Left lung (tissue), 10 donors: ENCODE data around the gene SUB1. TPM values are rescaled to one million over a fixed set of nuclear protein-coding genes. Genes with fewer than 3 reads are reported as not detected.

Experiments
- ATAC-seq: fragments of 200-7000 bp; cut with Tn5 transposase; one replicate; pipeline ENCODE4 v1.9.1; 2020; ENCODE audit warnings: moderate library complexity
- DNase-seq, 4 donors: peaks; one replicate each; pipeline ENCODE4 v3.0.0-alpha.2; 2013 to 2020
- H3K27ac ChIP-seq, 2 donors: fragments of 200-600 bp; sonication (generic) in 1 of 2; one replicate each; pipeline versions ENCODE4 v1.5.0 to v1.8.0; 2020 to 2021
- H3K27me3 ChIP-seq, 2 donors: fragments of 200-600 bp; sonication (generic) in 1 of 2; one replicate each; pipeline versions ENCODE4 v1.5.0 to v1.8.0; 2020 to 2021
- H3K36me3 ChIP-seq, 2 donors: fragments of 200-600 bp; sonication (generic) in 1 of 2; one replicate each; pipeline versions ENCODE4 v1.5.0 to v1.8.0; 2020 to 2021
- H3K4me1 ChIP-seq, 2 donors: fragments of 200-600 bp; one replicate each; pipeline ENCODE4 v1.8.0; 2021
- H3K4me3 ChIP-seq, 2 donors: fragments of 200-600 bp; sonication (generic) in 1 of 2; one replicate each; pipeline versions ENCODE4 v1.5.0 to v1.8.0; 2020 to 2021; ENCODE audit warnings: mild to moderate bottlenecking in 1 of 2
- H3K9me3 ChIP-seq, 2 donors: fragments of 200-600 bp; sonication (generic) in 1 of 2; one replicate each; pipeline versions ENCODE4 v1.5.0 to v1.8.0; 2020 to 2021
- intact Hi-C, 2 donors: fragments of 100-400 bp; cut with DNase I; formaldehyde crosslinking; loops; one replicate each; pipeline versions ENCODE4 v1.11.2 to v1.14.2; 2022
- polyA plus RNA-seq, 6 donors: library from polyadenylated mRNA; unstranded; fragments of 120-200 nt; gene quantifications; one replicate each; pipeline ENCODE4 v1.2.1, GENCODE V29; 2013; ENCODE audit not compliant: insufficient read length in 6 of 6
- total RNA-seq, 2 donors: library from RNA; stranded (reverse); fragmentation: NEBNext Ultra II Directional; extraction: Animal tissue kit (Norgen Biotek cat#: 25700); gene quantifications; one replicate each; pipeline ENCODE4 v1.2.1, GENCODE V29; 2021
- TF ChIP-seq, protein P1 (sequence below), 2 donors: fragments of 200-600 bp; sonication (generic) in 1 of 2; IDR thresholded peaks; one replicate each; pipeline versions ENCODE4 v1.5.0 to v1.8.0; 2021; ENCODE audit warnings: antibody characterized with exemption in 2 of 2
- donor health status: DM: no; HTN: yes; CAD: no.
- donor health status: DM: no; HTN: no; CAD: no.

The SUB1 gene
- total and polyA plus RNA-seq, 8 donors: 166 to 289 (median 256) TPM

DNA sequence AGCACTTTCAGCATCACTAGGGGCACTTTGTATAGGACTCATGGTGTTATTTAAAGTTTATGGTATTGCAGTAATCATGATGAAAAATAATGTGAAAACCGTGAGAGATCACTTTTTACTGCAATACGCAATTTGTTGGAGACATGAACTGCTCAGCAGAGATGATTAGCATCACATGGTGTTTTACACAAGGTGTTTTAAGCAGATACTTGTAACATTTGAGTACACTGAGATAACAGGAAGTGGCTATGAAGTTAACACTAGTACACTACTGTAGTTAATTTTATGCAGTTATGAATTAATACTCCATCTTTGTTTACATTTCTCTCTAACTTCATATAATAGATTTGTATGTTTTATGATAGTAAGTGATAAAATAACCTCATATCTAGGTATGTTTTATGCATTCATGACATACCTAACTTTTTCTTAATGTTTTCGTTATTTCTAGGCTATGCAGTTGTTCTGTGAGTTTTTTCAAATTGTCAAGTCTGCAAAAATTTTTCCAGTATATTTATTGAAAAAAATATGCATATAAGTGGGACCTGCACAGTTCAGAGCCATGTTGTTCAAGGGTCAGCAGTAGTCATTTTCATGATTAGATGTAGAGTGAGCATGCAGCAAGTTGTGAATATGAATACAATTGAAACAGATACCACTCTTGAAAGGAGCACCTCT lies 13.0 kb downstream of the SUB1 start:
- H3K27ac ChIP-seq: peak overlapping the region in 1 of 2 donors; percentile 29
- no peaks in the 10 kb centered on the region for H3K9me3 ChIP-seq
- no peak for DNase-seq
- peaks cover 0 to 71% of the 10 kb centered on the region in 2 donors for H3K36me3 ChIP-seq
- peaks cover 6 to 64% of the 10 kb centered on the region in 2 donors for H3K4me1 ChIP-seq
- no peaks in the 10 kb centered on the region for H3K27me3 ChIP-seq
- TF ChIP-seq, protein P1, sequence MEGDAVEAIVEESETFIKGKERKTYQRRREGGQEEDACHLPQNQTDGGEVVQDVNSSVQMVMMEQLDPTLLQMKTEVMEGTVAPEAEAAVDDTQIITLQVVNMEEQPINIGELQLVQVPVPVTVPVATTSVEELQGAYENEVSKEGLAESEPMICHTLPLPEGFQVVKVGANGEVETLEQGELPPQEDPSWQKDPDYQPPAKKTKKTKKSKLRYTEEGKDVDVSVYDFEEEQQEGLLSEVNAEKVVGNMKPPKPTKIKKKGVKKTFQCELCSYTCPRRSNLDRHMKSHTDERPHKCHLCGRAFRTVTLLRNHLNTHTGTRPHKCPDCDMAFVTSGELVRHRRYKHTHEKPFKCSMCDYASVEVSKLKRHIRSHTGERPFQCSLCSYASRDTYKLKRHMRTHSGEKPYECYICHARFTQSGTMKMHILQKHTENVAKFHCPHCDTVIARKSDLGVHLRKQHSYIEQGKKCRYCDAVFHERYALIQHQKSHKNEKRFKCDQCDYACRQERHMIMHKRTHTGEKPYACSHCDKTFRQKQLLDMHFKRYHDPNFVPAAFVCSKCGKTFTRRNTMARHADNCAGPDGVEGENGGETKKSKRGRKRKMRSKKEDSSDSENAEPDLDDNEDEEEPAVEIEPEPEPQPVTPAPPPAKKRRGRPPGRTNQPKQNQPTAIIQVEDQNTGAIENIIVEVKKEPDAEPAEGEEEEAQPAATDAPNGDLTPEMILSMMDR (IDR thresholded peaks at IDR 0.05): no peak
- intact Hi-C loops: no loop called here
- ATAC-seq: peak; percentile 53
- H3K4me3 ChIP-seq: no peak overlapping the region

DNA sequence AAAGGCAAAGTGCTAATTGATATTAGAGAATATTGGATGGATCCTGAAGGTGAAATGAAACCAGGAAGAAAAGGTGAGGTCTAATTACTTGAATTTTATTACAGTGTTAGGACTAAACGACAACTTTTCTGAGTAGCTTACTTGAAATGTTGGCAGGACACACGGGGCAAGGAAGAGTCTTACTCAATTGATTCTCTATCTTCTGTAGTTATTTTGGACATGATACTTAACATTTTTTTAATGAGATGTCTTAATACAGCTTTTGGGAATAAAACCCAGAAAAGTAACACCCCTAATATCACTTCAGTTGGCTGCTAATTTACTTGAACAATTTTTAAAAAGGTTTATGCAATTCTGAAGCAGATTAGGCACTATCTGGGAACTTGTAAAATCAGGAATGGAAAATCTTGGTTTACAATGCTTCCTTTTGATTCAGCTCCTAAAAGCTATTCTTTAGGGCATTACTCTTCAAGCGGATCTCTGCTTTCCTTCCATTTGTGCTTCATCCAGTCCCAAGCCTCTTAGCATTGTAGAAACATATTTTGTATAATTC lies 13.7 kb downstream of the SUB1 start:
- Histone ChIP-seq H3K4me1 (peaks cover 6 to 64% of the 10 kb centered on the region in 2 donors), H3K27me3 (no peaks in the 10 kb centered on the region), H3K4me3 (no peak overlapping the region), H3K27ac (peak overlapping the region in 1 of 2 donors; percentile 13), H3K9me3 (no peaks in the 10 kb centered on the region), H3K36me3 (peaks cover 0 to 69% of the 10 kb centered on the region in 2 donors)
- TF ChIP-seq, protein P1 (IDR thresholded peaks at IDR 0.05): no peak
- DNase-seq (no peak), ATAC-seq (no peak)
- intact Hi-C loops: no loop called here

DNA sequence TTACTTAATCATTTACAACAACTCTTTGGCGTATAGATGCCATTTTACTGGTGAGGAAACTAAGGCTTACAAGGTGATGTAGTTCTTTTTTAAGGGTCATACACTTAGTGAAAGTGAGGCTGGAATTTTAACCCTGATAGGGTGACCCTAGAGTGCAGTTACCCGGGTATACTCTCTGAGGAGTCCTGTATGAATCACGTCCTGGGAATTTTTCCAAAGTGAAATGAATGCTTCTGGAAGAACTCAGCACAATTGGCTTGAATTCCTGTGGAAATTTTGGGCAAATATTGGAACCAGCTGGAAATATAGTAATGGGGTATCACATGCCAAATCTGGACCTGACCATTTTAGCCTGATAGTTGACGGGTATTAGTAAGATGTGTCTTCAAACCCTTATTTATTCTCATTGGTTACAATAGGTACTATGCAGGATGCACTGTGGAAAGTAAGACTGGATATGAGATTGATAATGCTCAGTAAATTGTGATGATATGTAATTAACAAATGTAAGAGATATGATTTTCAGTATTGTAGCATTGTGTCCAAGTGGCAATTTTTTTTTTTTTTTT lies 14.8 kb downstream of the SUB1 start:
- peaks cover 0 to 67% of the 10 kb centered on the region in 2 donors for H3K36me3 ChIP-seq
- H3K27ac ChIP-seq: peak overlapping the region in 1 of 2 donors; percentile 13
- H3K9me3 ChIP-seq: no peaks in the 10 kb centered on the region
- no peak overlapping the region for H3K4me3 ChIP-seq
- peaks cover 6 to 55% of the 10 kb centered on the region in 2 donors for H3K4me1 ChIP-seq
- intact Hi-C loops: no loop called here
- no peak for DNase-seq
- peak; percentile 62 for ATAC-seq
- H3K27me3 ChIP-seq: no peaks in the 10 kb centered on the region
- TF ChIP-seq, protein P1 (IDR thresholded peaks at IDR 0.05): no peak

DNA sequence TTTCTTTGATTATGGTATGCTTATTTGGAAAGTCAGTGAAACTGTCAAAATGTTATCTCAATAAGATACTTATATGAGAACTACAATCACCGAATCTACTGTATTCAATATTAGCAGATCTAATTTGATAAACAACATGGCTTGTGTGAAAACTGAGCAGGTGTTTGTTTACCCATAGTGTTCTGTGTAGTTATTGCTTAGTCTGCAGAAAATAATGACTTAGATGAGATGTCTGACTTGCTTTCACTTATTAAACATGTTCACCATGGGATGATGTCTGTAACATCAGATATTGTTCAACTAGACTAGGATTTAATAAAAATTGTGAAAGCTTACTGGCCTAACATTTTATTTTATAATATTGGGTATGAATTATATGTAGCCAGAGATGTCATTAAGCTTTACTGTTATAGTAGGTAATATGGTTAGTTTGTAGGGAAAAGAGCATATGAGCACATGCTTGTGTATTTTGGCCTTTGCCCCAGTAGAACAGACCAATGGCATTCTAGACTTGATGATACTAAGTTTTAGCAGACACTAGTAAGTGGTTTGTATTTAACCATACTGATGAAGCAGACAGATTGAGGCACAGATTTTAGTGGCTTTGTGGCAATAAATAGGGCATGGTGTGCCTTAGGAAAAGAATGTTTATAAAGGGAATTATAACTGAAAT lies 16.4 kb downstream of the SUB1 start:
- TF ChIP-seq, protein P1 (IDR thresholded peaks at IDR 0.05): no peak
- no peak overlapping the region for H3K27ac ChIP-seq
- peaks cover 0 to 68% of the 10 kb centered on the region in 2 donors for H3K36me3 ChIP-seq

DNA sequence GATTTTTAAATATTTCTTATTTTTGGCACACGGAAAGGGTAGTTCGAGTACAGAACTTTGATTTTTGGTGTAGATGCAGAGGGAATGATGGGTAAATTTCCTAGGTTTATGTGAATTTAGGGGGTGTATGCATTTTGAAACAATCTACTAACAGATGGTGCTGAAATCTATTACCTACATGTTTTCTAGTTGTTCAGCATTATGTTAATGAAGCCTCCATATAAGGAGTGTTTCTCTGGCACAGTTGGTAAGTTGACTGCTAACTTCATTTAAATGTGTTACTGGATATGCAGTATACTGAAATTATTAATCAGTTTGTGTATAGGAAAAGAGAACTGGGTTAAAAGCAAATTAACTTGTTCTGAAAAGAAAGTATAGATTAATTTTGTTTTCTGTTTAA lies 17.5 kb downstream of the SUB1 start:
- Histone ChIP-seq H3K36me3 (peaks cover 0 to 68% of the 10 kb centered on the region in 2 donors), H3K4me1 (peaks cover 4 to 27% of the 10 kb centered on the region in 2 donors), H3K9me3 (no peaks in the 10 kb centered on the region), H3K27me3 (no peaks in the 10 kb centered on the region), H3K4me3 (no peak overlapping the region), H3K27ac (no peak overlapping the region)
- no peak for ATAC-seq
- intact Hi-C loops: no loop called here
- DNase-seq: no peak
- TF ChIP-seq, protein P1 (IDR thresholded peaks at IDR 0.05): no peak

More for the DNA sequence above, 16.4 kb downstream of the SUB1 start:
- Histone ChIP-seq H3K27me3 (no peaks in the 10 kb centered on the region), H3K4me1 (peaks cover 6 to 38% of the 10 kb centered on the region in 2 donors), H3K4me3 (no peak overlapping the region), H3K9me3 (no peaks in the 10 kb centered on the region)
- intact Hi-C loops: no loop called here
- DNase-seq (no peak), ATAC-seq (no peak)
